CD8-positive, alpha-beta memory T cell (primary cell): ENCODE results near the gene CCL5. TPM values are rescaled to one million over a fixed set of nuclear protein-coding genes. Genes with fewer than 3 reads are reported as not detected.

Source experiments
- CTCF ChIA-PET: fragments of 350-600 bp; sonication (Branson Sonifier 250); formaldehyde crosslinking; loops from one replicate; lab custom pipeline; 2021; ENCODE audit warnings: antibody characterized with exemption; lab: Charles Lee
- POLR2A ChIA-PET: fragments of 350-600 bp; sonication (Branson Sonifier 250); formaldehyde crosslinking; loops from one replicate; lab custom pipeline; 2021; ENCODE audit warnings: antibody characterized with exemption; lab: Charles Lee
- DNase-seq, 5 donors: peaks; one replicate each; pipeline versions ENCODE4 v3.0.0 to v3.0.0-alpha.2; 2020 to 2022; ENCODE audit warnings: mixed read lengths in 1 of 5
- H3K27ac ChIP-seq: one replicate; pipeline ENCODE4 v1.7.0; 2013; ENCODE audit warnings: low read depth, mild to moderate bottlenecking, low read length, moderate library complexity
- H3K27me3 ChIP-seq: 2 replicates; pipeline ENCODE4 v1.7.0; 2013; ENCODE audit warnings: low read length, mild to moderate bottlenecking; ENCODE audit not compliant: insufficient read depth, poor library complexity, severe bottlenecking
- H3K36me3 ChIP-seq: 2 replicates; pipeline ENCODE4 v1.7.0; 2013; ENCODE audit warnings: mild to moderate bottlenecking, low read length, moderate library complexity; ENCODE audit not compliant: insufficient read depth
- H3K4me1 ChIP-seq: 2 replicates; pipeline ENCODE4 v1.7.0; 2013; ENCODE audit warnings: mild to moderate bottlenecking, low read length, moderate library complexity; ENCODE audit not compliant: insufficient read depth
- H3K4me3 ChIP-seq: 2 replicates; pipeline ENCODE4 v1.7.0; 2013; ENCODE audit warnings: mild to moderate bottlenecking, low read length
- H3K9me3 ChIP-seq: 2 replicates; pipeline ENCODE4 v1.7.0; 2013; ENCODE audit warnings: mild to moderate bottlenecking, low read length
- H3K27ac Mint-ChIP-seq, 8 donors: one replicate each; pipeline ENCODE4 v1.8.0; 2020 to 2021; ENCODE audit warnings: mixed read lengths in 8 of 8, mild to moderate bottlenecking in 6 of 8, inconsistent platforms in 3 of 8, moderate library complexity in 3 of 8
- H3K27me3 Mint-ChIP-seq, 2 donors: one replicate each; pipeline ENCODE4 v1.8.0; 2020 to 2021; ENCODE audit warnings: mixed read lengths in 2 of 2, mild to moderate bottlenecking in 1 of 2, moderate library complexity in 1 of 2
- H3K36me3 Mint-ChIP-seq, 3 donors: one replicate each; pipeline ENCODE4 v1.8.0; 2020 to 2021; ENCODE audit warnings: mixed read lengths in 3 of 3, inconsistent platforms in 1 of 3, mild to moderate bottlenecking in 1 of 3
- H3K4me1 Mint-ChIP-seq, 3 donors: one replicate each; pipeline ENCODE4 v1.8.0; 2020 to 2021; ENCODE audit warnings: mixed read lengths in 3 of 3, inconsistent platforms in 1 of 3, mild to moderate bottlenecking in 1 of 3
- H3K4me3 Mint-ChIP-seq, 7 donors: one replicate each; pipeline ENCODE4 v1.8.0; 2020 to 2021; ENCODE audit warnings: mixed read lengths in 7 of 7, mild to moderate bottlenecking in 6 of 7, moderate library complexity in 4 of 7, inconsistent platforms in 2 of 7
- H3K9me3 Mint-ChIP-seq, 5 donors: one replicate each; pipeline ENCODE4 v1.8.0; 2020 to 2022; ENCODE audit warnings: mixed read lengths in 5 of 5, mild to moderate bottlenecking in 3 of 5, moderate library complexity in 2 of 5, inconsistent platforms in 1 of 5
- polyA plus RNA-seq: library from polyadenylated mRNA; unstranded; fragments of 300-500 nt; fragmentation: Illumina TruSeq; gene quantifications from one replicate; pipeline ENCODE4 v1.2.3, GENCODE V29; 2021
- total RNA-seq, 2 experiments: library from RNA; stranded (reverse); gene quantifications; one replicate each; pipeline ENCODE4 v1.2.3, GENCODE V29; 2021

CCL5 gene
- total and polyA plus RNA-seq, 3 experiments from 2014 or later, result 580 to 2,769 (median 591) TPM

DNA sequence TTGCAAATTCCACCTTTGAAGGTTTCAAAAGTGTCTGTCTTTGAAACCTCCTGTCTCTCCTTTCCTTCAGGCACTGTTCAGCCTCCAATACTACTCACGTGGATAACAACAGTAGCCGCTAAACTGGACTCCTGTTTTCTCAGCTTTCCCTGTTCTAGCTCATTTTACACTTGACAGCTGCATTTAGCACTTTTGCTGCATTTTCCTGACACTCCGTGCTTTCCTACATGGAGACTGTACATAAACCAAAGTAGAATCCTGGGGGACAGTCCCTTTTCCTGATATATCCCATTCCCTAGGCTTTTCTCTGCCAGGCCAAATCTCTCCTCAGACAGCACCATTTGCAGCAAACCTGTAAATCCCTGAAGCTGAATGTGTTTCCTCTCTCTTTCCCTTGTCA lies 3.6 kb downstream of the CCL5 start:
- H3K27ac ChIP-seq, result peak overlapping the region; percentile 40
- no peaks in the 10 kb centered on the region for H3K9me3 ChIP-seq
- Mint-ChIP-seq H3K27me3 (no peaks in the 10 kb centered on the region), H3K4me3 (peak overlapping the region; percentile 92 to 99 (median 97)), H3K36me3 (peaks cover 38 to 80% (median 53%) of the 10 kb centered on the region in 3 donors), H3K4me1 (peaks cover 62 to 76% (median 68%) of the 10 kb centered on the region in 3 donors), H3K9me3 (no peaks in the 10 kb centered on the region), H3K27ac (peak overlapping the region; percentile 86 to 93 (median 89))
- peaks cover 35% of the 10 kb centered on the region for H3K4me1 ChIP-seq
- DNase-seq, result no peak
- ChIA-PET POLR2A (interaction anchor here (1.0 to 4.1 kb wide), 10 partner anchors 10 to 54 kb away, joined by 3 to 37 read pairs (median 6); partner anchors contain the start of gene RDM1), CTCF (interaction anchor here (0.7 to 15.3 kb wide), 12 partner anchors 8 to 196 kb away, joined by 3 to 144 read pairs (median 6); no protein-coding TSS in a partner anchor)
- no peaks in the 10 kb centered on the region for H3K27me3 ChIP-seq
- peak overlapping the region; percentile 53 for H3K4me3 ChIP-seq
- no peaks in the 10 kb centered on the region for H3K36me3 ChIP-seq

DNA sequence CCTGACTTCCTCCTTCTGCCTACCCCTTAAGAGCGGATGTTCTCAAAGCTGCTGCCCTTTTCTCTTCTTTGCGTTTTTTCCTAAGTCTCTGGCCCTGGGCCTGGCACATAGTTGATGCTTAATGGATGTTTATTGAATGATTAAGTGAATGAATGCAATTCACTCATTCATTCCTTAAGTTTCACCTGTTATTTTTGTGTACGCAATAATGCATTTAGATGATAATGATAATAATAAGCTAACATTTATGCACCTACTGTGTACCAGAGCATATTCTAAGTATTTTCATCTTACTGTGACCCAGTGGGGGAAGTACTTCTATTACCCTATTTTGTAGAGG lies 4.4 kb downstream of the CCL5 start:
- Histone ChIP-seq H3K4me3 (peak overlapping the region; percentile 53), H3K27me3 (no peaks in the 10 kb centered on the region), H3K4me1 (peaks cover 37% of the 10 kb centered on the region), H3K9me3 (no peaks in the 10 kb centered on the region), H3K27ac (peak overlapping the region; percentile 40), H3K36me3 (peaks cover 3% of the 10 kb centered on the region)
- H3K27me3 Mint-ChIP-seq, result no peaks in the 10 kb centered on the region
- no peaks in the 10 kb centered on the region for H3K9me3 Mint-ChIP-seq
- H3K27ac Mint-ChIP-seq, result peak overlapping the region; percentile 57 to 93 (median 89)
- POLR2A ChIA-PET, result interaction anchor here (0.5 to 4.1 kb wide), 12 partner anchors 9 to 317 kb away, joined by 3 to 37 read pairs (median 6); partner anchors contain the start of gene RDM1
- H3K36me3 Mint-ChIP-seq, result peaks cover 46 to 88% (median 59%) of the 10 kb centered on the region in 3 donors
- CTCF ChIA-PET, result interaction anchor here (0.7 to 15.3 kb wide), 11 partner anchors 8 to 197 kb away, joined by 3 to 144 read pairs (median 6); no protein-coding TSS in a partner anchor
- H3K4me1 Mint-ChIP-seq, result peaks cover 65 to 77% (median 69%) of the 10 kb centered on the region in 3 donors
- H3K4me3 Mint-ChIP-seq, result peak overlapping the region; percentile 92 to 99 (median 97)
- DNase-seq, result no peak

DNA sequence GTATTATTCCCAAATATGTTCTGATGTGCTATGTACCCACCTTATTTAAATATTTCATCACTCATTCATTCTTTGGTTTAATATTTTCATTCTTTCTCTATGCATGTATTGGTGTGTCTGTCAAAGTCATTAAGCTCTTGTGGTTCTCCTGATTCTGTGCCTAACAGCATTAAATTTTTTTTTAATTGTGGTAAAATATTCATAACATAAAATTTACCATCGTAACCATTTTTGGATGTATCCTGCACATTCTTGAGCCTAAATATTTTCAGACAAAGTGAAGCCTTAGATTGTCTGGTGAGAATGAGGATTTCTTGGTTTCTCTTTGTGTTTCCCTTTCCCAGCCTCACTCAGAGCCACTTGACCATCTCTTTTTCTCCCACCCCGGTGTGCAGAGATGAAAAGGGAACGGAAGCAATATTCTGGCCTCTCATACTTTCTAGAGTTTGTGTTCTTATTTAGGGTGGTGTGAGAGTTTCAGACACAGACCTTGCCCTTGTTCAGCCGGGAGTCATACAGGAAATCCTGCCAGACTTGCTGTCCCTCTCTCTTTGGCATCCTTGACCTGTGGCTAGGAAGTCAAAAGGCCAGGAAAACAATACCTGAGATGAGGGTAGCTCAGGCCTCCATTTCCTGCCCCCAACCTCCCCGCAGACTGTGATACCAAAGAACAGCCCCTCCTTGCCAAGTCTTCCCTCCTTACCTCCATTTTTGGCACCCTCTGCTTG lies 4.9 kb downstream of the CCL5 start:
- POLR2A ChIA-PET, result interaction anchor here (0.5 to 4.1 kb wide), 8 partner anchors 15 to 203 kb away, joined by 3 to 37 read pairs (median 10); partner anchors contain the start of gene RDM1
- DNase-seq, result peak in 3 of 5 donors; percentile 22 to 63 (median 53)
- H3K4me3 Mint-ChIP-seq, result peak overlapping the region; percentile 92 to 99 (median 97)
- H3K9me3 Mint-ChIP-seq, result no peaks in the 10 kb centered on the region
- H3K36me3 Mint-ChIP-seq, result peaks cover 48 to 87% (median 60%) of the 10 kb centered on the region in 3 donors
- H3K27ac ChIP-seq, result peak overlapping the region; percentile 40
- H3K4me1 ChIP-seq, result peaks cover 34% of the 10 kb centered on the region
- H3K36me3 ChIP-seq, result peaks cover 4% of the 10 kb centered on the region
- H3K27ac Mint-ChIP-seq, result peak overlapping the region; percentile 57 to 93 (median 89)
- peak overlapping the region; percentile 53 for H3K4me3 ChIP-seq
- CTCF ChIA-PET, result interaction anchor here (1.5 to 15.3 kb wide), 7 partner anchors 18 to 197 kb away, joined by 4 to 144 read pairs (median 9); no protein-coding TSS in a partner anchor
- no peaks in the 10 kb centered on the region for H3K27me3 ChIP-seq
- H3K4me1 Mint-ChIP-seq, result peaks cover 62 to 74% (median 66%) of the 10 kb centered on the region in 3 donors
- H3K27me3 Mint-ChIP-seq, result no peaks in the 10 kb centered on the region
- no peaks in the 10 kb centered on the region for H3K9me3 ChIP-seq

DNA sequence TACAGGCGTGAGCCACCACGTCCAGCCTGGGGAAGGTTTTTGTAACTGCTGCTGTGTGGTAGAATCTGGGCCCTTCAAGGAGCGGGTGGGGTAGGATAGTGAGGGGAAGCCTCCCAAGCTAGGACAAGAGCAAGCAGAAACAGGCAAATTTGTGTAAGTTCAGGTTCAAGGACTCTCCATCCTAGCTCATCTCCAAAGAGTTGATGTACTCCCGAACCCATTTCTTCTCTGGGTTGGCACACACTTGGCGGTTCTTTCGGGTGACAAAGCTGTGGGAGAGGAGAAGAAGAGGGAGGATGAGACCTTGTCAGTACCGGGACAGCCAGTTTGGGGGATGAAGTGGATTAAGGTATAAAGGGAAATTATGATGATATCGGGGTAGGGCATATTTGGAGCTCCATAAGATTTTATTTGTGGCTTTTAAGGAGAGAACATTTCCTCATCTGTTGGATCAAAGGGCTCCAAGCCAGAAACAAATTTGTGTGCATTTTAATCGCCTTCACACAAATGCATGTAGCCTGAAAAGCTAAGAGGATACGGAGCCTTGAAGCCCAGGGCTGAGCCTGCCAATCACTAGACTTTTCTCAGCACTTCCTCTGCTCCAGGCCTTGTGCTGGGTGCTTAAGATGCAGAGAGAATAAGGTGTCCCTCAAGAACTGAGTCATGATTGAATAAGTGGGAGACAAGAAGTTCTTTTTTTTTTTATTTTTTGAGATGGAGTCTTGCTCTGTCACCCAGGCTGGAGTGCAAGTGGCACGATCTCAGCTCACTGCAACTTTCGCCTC lies 7.8 kb downstream of the CCL5 start:
- Mint-ChIP-seq H3K4me3 (peak overlapping the region in 5 of 7 donors; percentile 21 to 51 (median 27)), H3K27ac (peak overlapping the region; percentile 35 to 93 (median 66)), H3K9me3 (no peaks in the 10 kb centered on the region), H3K27me3 (no peaks in the 10 kb centered on the region), H3K4me1 (peaks cover 65 to 83% (median 72%) of the 10 kb centered on the region in 3 donors), H3K36me3 (peaks cover 40 to 76% (median 42%) of the 10 kb centered on the region in 3 donors)
- Histone ChIP-seq H3K4me1 (peaks cover 34% of the 10 kb centered on the region), H3K36me3 (peaks cover 4% of the 10 kb centered on the region), H3K27ac (no peak overlapping the region), H3K27me3 (no peaks in the 10 kb centered on the region), H3K9me3 (no peaks in the 10 kb centered on the region), H3K4me3 (no peak overlapping the region)
- CTCF ChIA-PET, result interaction anchor here (0.9 to 15.3 kb wide), 16 partner anchors 8 to 97 kb away, joined by 3 to 144 read pairs (median 4); partner anchors contain the start of gene CCL5
- no peak for DNase-seq
- POLR2A ChIA-PET, result interaction anchor here (0.5 to 1.9 kb wide), 8 partner anchors 8 to 109 kb away, joined by 3 to 14 read pairs (median 6); partner anchors contain the start of gene CCL5

- Histone ChIP-seq H3K4me3 (no peak overlapping the region), H3K36me3 (peaks cover 4% of the 10 kb centered on the region), H3K27ac (no peak overlapping the region), H3K27me3 (no peaks in the 10 kb centered on the region), H3K4me1 (peaks cover 27% of the 10 kb centered on the region), H3K9me3 (no peaks in the 10 kb centered on the region)
- CTCF ChIA-PET, result interaction anchor here (0.6 to 15.3 kb wide), 20 partner anchors 9 to 278 kb away, joined by 3 to 144 read pairs (median 4); partner anchors contain the start of genes CCL5 and TAF15
- DNase-seq, result peak in 3 of 5 donors; percentile 34 to 65 (median 41)
- Mint-ChIP-seq H3K4me3 (peak overlapping the region in 4 of 7 donors; percentile 7 to 71 (median 40)), H3K27me3 (no peaks in the 10 kb centered on the region), H3K4me1 (peaks cover 59 to 82% (median 66%) of the 10 kb centered on the region in 3 donors), H3K9me3 (no peaks in the 10 kb centered on the region), H3K36me3 (peaks cover 30 to 69% (median 33%) of the 10 kb centered on the region in 3 donors), H3K27ac (peak overlapping the region; percentile 42 to 95 (median 76))
- POLR2A ChIA-PET, result interaction anchor here (0.7 to 1.9 kb wide), 15 partner anchors 9 to 203 kb away, joined by 3 to 14 read pairs (median 4); partner anchors contain the start of genes CCL5, RDM1 and TAF15
Observed at GRCh38 chr17:35870906-35871819, 9.0 kb downstream of the CCL5 start.

DNA sequence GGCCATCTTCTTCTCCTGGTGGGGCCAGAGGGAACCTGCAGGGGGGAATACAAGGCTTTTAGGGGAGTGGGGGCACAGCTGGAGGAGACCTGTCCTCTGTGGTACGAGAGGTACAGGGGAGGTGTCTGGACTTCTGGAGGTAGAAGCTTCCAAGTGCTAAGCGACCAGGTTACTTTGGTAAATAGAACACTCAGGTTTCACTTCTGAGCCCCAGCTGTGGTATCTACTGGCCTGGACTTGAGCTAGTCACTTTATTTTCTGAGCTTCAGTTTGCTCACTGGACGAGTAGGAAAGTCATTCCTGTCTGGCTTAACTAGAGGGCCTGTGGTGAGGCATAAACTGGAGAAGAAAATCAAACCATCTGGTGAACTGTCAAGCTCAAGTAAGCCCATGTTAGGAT lies 11.4 kb downstream of the CCL5 start, which contains the start of gene HEATR9:
Gene HEATR9, minus strand, starts transcription at position 155 of the 400 bp plus-strand sequence. Its CDS starts 149 bp downstream, at position 6.
- H3K9me3 ChIP-seq, result no peaks in the 10 kb centered on the region
- H3K36me3 Mint-ChIP-seq, result peaks cover 23 to 70% (median 25%) of the 10 kb centered on the region in 3 donors
- H3K36me3 ChIP-seq, result peaks cover 4% of the 10 kb centered on the region
- CTCF ChIA-PET, result interaction anchor here (1.1 to 1.5 kb wide), 6 partner anchors 9 to 280 kb away, joined by 3 read pairs; partner anchors contain the start of gene CCL5
- no peaks in the 10 kb centered on the region for H3K27me3 ChIP-seq
- POLR2A ChIA-PET, result interaction anchor here (0.6 to 1.6 kb wide), 10 partner anchors 9 to 78 kb away, joined by 3 to 6 read pairs (median 4); no protein-coding TSS in a partner anchor
- no peak within 1 kb of the TSS for H3K27ac ChIP-seq
- H3K4me1 Mint-ChIP-seq, result peaks cover 53 to 82% (median 67%) of the 10 kb centered on the region in 3 donors
- no peak within 1 kb of the TSS for H3K4me3 Mint-ChIP-seq
- peaks cover 10% of the 10 kb centered on the region for H3K4me1 ChIP-seq
- no peaks in the 10 kb centered on the region for H3K27me3 Mint-ChIP-seq
- no peaks in the 10 kb centered on the region for H3K9me3 Mint-ChIP-seq
- no peak for DNase-seq
- peak within 1 kb of the TSS; percentile 22 to 83 (median 70) for H3K27ac Mint-ChIP-seq
- no peak within 1 kb of the TSS for H3K4me3 ChIP-seq
